Measurements from ENCODE around the gene ZNF608.
A peak's percentile ranks its signal among the peaks of the same experiment; 100 is the strongest.

ZNF608 gene

DNA sequence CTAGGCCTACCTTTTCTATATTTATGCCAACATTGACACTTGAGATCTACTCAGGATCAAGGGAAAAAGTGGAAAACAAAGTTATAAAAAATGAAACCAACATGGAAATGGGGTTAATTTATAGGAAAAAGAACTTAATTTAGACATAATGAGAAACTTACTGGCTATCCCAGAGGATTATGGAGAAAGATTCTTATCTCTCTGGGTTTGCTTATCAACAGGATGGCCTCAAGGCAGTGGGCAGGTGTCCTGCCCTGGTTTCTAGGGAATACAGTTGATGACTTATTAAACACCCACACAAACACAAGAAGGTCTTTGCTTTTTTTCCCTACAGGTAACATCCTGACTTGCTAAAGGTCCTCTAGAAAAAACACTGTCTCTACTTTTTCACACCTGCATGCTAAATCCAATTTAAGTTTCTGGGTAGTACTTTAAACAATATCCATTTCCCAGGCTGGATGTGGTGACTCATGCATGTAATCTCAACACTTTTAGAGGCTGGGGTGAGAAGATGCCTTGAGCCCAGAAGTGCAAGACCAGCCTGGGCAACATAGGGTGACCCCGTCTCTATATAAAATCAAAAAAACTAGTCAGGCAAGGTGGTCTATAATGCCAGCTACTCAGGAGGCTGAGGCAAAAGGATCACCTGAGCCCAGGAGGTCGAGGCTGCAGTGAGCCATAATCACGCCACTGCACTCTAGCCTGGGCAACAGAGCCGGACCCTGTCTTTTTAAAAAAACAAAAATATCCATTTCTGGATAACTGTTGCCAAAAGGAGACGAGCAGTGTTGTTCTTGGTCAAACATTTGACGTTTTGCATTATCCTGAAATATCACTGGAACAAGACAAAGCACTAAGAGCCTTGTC, 6.6 kb upstream of the ZNF608 start:
- DNase-seq: peak; percentile 32

DNA sequence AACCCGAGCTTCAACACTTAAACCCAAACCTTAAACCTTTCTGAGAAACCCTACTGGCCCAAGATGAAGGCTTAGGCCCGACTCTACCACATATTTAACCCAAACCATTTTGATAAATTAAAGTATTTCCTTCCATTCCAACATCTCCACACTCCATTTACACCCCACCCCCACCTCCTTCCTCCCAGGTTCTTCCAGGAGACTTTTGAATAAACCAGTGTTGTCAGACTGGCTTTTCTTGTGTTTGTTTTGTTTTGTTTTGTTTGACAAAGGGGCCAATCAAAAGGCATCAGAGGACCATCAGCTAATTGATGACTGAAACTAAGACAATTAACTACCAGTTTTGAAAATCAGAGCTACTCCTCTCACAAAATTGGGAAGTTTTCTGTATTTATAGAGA, 4.6 kb upstream of the ZNF608 start:
- DNase-seq: no peak

DNA sequence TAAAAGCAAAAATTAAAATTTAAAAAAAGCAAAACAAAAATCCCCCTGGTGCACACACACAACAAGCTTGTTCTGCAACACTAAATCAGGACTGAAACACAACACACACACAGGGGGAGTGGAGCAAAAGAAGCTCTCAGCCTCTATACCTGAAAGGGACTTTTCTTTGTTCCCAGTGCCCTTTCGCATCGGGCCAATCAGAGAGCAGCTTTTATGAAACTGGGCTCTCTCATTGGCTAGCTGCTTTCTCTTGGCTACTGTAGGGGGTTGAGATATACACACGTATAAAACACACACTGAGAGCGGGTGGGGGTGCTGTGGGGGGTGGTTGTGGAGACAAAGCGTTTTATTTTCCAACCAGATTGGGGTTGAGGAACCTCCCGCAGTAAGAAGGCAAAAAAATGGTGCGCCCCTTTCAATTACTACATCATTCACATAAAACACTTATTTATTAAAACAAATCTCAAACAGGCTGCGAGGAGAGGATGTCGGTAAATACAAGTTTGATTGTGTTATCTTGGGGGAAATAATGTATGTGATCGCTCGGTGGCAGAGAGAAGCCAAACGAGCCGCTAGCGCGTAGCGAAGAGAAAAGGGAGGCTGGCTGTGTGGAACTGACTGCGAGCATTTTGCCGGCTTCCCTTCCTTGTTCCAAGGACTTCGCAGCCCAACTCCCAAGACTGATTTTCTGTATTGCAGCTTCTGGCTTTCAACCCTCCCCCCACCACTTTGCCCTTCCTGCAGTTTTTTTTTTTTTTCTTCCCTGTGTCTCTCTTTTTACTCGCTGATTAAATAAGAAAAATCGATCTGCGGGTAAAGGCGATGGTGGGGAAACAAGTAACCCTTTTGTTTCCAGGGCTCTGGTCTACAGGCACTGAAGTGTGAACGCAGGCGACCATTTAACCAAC, 2.5 kb upstream of the ZNF608 start:
- DNase-seq: peak; percentile 95

DNA sequence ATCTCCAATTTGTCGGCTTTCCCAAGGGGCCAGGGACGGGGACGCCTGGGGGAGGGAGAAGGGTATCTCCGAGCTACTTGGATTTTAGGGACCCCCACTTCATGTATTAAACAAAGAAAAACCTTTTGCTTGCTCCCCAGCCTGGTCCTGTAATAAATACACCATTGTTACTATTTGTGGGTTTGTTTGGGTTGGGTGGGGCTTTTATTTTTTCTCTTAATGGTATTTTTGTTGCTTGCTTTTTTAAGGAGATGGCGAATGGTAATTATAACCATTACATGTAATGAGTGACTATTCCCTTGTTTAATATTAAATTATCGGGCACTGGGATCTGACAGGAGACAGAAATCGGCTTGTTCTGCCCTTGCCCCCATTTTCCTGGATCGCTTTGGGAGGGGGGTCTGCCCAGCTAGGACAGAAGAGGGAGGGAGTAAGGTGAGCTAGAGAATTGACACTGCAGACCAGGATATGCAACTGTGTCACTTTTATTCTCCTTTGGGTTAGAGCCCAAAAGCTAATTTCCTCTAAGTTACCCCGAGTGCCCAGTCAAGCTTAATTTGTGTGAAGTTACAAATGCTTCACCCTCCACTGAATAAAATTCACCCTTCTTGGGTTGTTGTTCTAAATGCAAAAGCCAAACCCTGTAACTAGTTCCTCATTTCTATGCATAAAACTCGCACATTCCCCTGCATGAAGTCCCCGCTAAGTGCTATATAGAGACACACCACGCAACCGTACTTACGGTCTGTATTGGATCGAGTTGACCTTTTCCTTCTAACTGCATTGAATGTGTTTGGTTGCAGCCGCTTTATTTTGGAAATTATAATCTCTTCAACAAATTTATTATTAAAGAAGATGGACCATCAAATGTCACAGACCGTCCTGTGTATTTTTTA, 1.6 kb upstream of the ZNF608 start:
- DNase-seq: peak; percentile 43

DNA sequence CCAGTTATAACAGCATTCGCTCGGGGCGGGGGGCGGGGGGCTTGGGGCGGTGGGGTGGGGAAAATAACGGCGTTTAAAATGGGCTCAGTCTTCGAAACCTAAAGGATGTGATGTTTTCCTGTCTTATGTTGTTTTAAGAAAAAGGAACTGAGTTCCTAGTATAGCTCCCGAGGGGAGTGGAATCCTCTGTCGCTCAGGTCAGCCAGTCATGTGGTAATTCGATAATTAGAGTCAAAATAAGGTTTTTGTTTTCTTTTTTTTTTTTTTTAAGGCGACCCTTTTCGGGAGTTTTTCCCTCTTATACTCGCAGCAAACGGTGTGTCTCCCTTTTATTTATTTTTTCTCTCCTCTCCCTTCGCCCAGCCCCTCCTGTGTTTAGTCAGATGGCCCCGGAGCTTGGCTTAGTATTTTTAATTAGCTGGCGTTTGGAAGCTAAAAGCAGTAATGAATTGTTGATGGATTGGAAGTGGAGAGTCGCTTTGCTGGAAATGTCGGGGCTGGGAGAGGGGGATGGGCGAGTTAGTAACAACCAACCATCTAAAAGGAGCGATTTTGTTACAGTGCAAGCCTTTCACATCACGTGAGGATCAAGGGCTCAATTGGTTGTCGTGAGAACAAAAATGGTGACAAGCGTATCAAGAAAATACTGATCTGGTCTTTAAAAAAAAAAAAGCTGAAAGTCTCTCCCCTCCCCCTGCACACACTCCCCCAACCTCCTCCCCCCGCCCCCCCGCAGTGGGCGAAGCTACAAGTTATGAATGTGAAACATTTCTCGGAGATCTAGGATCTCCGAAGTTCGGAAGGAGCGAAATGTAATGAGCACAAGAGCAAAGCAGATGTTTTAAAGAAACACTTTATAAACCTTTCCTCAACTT, 714 bp upstream of the ZNF608 start:
- DNase-seq: peak; percentile 93

DNA sequence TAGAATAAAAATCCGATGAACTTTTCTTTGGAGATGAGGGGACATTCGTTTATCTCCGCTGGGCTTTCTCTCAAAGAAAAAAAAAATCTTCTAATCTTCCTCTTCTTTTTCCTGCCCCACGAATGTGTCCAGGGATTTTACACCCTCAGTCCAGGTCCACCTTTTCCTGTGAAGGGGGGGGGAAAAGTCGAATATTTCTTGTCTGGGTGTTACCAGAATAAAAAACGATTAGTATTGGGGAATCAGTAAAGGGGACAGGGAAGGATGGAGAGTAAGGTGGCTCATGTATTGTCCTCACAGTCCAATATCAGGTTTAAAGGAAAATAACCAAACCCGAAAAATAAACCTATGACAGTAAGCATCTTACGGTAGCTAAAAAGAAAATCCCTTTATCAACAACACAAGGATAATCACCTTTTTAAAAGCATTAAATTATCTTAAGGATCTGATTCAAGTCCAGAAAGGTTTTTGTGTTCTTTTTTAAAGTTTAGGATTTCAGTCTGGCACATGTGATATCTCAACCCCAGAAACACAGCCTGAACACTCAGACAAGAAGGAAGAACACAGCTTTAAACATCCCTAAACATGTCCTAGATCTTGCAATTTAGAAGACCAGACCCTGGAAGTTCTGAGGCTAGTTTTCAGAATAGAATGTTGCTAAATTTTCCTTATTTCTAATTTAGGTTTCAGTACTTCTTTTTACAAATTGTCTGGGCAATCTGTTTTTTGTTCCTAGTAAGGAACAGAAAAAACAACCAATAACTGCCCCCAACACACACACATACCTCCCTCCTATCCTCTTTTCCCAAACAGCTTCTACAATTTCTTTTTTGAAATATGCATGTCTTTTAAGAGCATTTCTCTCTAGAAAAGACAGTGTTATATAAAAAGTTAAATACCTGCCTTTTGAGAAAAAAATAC, 1.2 kb downstream of the ZNF608 start:
- DNase-seq: no peak

DNA sequence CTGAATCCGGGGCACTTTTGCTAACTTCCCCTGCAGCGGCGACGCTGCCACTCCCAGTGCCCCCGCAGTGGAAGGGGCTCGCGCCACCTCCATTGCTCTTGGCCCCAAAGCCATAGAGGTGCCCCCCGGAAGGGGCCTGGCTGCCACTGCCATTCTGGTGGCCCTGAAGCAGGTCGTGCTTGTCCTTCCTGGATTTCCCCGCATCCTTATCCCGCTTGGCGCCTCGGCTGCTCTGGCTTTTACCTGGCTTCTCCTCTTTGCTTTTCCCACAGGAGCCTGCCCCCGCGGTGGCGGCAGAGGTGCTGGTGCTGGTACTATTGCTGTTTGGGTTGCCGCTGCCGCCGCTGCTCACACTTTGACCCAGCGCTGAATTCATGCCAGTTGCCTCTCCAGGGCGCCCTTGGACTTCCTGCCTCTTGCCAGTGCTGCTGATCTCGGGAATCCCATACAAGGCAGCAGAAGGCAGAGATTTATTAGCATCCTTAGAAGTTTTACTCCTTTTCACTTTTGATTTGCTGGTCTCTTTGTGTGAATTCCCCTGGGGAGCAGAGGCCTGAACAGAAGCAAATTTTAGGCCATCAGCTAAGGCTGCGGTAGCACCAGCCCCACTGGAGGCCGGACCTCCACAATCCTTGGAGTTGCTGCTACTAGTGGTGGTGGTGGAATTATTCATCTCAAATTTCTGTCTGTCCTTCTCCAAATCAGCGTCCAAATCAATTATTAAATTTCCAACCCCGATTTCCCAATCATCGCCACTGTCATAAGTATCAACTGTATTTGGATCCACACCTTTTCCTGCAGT, 2.1 kb downstream of the ZNF608 start:
- peak; percentile 56 for DNase-seq

DNA sequence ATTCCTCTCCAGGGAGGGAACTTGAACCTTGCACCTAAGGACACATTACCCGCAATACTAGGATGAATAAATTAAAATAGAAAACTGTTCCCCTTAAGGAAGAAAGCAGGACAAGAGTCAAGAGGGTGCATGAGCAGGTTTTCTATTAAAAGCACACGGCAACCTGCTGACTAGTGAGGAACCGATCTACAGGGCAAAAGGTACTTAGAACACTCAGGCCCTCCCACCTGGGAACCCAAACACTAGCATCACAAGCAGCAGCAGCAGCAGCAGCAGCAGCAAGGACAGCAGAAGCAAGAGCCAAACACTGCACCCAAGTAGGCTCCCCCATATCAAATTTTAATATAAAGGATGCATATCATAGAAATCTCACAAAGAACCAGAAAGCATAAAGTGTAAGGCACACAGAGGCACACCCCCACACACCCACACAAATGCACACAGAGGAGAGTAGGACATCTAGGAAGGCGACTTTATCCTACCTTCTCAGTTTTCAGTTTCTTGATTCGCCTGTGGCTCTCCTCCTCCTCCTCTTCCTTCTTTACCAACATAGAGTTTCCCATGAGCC, 2.8 kb downstream of the ZNF608 start:
- DNase-seq: peak; percentile 51

DNA sequence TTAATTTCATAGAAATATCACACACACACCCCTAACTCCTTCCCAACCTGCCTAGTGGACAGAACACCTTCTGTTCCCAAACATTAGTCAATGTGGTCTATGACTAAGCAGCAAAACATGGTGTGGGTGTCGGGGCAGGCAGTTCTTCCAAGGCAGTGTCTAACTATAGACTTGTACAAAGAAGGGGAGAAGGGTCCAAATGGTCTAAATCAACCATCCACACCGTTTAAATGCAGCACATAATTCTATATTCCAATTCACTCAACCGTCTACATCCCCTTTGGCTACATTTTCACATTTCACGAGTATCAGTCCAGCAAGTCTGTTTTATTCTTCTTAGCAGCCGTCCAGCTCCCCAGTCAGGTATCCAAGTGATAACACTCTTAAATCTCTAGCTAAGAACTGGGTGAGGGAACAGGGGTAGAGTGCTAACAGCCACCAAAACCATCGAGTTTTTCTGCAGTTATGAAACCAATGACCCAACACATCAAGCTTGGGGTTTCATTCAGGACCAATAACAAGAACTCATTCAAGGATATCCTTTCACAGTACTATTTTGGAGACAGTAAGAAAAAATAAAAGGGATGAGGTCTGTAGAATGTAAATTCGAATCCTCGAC, 3.3 kb downstream of the ZNF608 start:
- no peak for DNase-seq

DNA sequence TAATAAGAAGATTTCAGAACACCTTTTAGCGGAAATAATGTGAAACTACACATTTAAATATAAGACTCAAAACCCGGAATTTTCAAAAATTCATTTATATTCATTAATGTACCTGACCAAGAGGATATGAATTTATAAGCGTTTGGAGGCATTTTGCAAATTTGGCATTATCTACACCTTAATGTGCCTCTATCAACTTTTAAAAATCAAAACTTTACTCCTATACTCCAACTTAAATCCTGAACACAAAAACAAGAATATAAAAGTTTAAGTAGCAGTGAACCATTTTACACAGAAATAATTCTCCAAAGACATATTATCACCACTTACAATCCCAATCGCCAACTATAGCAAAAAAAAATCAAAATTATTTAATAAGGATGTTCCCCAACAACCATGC, 3.9 kb downstream of the ZNF608 start:
- no peak for DNase-seq

DNA sequence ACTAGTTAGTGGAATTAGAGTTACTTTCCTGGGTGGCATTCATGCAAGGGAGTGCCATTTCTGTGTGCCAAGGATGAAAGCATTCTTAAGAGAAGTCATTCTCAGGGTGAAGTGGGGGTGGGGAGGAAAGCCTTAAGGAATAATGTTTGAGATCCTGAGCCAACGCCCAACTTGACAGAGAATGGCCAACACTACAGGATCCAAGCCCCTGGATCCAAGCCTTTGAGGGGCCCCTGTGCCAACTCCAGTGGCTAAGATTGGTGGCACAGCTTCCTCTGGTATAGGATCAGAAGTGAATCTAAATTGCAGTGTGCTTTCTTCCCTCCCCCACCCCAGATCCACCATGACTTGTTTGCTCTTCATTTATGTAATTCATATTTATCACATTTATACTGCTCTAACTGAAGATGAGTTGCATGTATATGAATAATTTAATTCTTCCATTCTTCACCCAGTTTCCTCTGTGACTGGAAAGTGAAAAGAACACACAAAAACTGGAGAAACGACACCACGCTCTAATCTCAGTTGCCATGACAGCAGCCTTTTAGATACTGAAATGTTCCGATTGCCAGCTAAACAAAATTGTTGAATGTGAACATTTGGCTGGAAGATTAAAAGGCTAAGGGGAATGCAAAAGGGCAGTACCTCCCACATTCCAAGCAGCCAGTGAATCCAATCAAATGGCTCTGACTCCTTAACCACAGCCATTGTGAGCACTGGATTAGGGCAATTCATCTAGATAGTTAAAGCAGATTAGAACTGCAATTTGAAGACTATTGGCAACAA, 4.5 kb downstream of the ZNF608 start:
- DNase-seq: peak; percentile 47

DNA sequence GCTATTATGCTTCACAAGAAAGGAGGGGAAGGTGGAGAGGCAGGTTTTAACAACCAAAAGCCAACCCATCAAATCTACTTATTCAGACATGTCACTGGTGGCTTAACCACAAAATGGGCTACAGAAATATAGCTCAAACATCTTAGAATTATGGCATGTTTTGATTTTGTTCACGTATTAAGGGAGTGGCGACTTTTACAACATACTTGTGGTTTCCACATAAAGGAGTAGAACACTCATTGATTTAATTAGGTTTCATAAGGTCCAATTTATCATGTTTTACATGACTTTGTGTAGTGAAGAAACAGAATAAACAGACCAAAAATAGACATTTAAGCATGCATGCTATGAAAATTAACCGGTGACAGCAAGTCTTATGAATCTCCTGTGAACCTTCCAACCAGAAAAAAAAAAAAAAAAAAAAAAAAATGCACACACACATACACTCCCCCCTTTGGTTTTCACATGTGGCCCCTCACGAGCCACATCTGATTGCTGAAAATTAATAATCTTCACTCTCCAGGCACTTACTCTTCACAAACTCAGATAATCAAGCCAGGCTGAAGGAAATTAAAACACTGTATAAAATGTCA, 5.4 kb downstream of the ZNF608 start:
- no peak for DNase-seq

DNA sequence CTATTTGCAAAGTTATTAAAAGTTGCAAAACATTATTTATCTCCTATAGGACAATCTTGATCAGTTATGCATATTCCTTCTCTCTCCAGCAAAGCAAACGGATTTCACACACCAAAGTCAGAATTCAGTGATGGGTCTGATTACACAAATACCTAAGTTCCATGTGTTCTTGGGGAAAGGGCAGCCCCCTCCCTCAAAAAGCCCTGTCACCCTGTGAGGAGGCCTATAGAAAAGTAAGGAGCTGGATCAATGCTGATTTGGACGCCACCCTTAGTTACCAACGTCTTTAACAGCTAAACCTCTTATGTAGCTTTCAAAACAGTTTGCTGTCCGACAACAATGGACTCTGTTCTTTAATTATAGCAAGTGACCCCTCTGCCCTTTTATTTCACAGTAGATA, 6.4 kb downstream of the ZNF608 start:
- DNase-seq: no peak

DNA sequence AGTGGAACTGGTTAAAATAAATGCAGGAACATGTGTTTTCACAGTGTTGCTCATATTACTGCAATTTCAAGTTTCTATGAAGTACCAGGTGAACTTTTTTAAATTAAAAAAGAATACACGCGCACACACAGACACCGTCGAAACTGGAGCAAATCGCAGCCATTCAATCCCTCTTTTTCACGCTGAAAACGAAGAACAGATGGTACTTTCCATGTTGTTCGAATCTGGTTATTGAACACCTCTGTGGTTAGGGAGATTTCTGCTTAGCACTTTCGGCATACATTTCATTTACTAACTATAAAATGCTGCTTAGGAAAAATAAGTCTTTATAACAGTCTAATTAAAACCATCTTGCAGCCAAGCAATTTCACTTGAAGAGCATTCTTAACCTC, 6.8 kb downstream of the ZNF608 start:
- DNase-seq: peak; percentile 40

DNA sequence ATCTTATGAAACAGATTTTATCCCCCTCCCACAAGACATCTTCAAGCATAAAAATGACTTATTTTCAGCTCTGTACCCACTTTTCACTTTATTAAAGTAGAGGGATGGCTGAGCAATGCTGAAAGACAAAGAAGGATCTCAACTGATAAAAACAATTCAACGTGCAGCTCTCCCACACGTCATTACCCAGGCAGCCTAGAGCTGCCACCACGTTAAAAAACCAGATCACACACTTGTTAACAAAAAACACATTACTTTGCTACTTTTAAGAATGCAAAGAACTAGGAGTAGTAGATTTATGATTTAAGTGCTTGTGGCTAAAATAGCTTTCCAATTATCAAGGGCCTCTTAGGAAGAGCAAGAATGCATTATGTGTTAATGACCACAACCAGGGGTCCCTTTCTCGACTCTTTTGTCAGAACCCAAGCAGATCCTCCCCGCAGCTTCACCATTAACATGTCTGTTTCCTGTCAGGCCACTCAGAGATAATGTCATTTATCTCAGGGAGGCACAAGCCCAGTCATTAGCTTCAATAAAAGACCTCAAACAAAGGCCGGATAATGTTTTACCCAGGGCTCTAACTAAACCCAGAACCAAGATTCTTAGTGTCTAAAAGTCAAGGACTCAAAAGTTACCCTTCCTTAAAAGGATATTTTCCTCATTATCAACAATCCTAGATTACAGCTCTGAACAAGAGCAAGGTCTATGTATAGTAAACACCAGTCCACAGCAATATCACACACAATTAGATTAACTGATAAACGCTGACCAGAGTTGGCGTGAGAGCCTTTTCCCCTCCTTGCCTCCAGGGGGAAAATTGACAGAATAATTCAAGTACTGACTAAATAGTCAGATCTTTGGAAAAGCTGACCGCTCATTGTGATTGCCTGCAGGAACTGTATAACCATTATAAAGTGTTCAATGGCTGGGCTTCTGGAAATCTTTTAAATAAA, 7.5 kb downstream of the ZNF608 start:
- DNase-seq: peak; percentile 88

DNA sequence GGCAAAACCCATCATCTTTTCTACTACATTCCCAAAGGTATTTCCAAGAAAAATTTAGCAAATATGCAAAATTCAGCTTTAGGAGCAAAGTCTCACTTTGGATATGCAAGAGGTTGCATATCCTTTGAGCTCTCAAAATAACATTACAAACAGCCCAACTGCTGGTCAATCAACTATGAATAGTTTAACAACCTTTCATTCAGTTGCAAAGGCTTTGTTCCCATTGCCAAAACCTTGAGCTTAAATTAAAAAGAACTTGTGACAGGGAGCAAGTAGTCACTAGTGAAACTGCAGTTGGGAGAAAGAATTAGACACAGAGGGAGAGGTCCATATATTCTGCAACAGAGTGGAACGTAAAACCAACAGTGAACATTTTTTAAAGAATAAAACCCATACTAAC, 8.8 kb downstream of the ZNF608 start:
- no peak for DNase-seq

DNA sequence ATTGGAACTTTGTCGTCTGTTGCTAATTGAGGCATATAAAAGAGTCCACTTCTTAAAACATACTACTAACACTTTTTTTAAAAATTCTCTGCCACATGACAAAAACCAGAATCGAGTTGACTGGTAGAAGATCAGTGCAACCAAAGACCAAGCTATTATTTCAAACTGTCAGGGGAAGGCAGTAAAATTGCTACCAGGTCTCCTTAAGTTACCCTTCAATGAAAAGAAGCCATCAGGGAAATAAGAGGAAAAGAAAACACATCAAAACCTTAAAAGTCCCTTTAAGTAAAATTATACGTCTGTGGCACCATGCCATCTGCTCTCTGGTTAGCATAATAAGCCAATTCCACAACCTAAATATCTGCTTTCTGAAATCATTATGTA, 9.6 kb downstream of the ZNF608 start:
- no peak for DNase-seq

Measured in NCI-H146 (cell line).